Measurements from ENCODE around the gene TIAM2. TPM values are rescaled to one million over a fixed set of nuclear protein-coding genes. Genes with fewer than 3 reads are reported as not detected.

The TIAM2 gene
- total and polyA plus RNA-seq, 8 donors = 2.0 to 9.2 (median 3.4) TPM

DNA sequence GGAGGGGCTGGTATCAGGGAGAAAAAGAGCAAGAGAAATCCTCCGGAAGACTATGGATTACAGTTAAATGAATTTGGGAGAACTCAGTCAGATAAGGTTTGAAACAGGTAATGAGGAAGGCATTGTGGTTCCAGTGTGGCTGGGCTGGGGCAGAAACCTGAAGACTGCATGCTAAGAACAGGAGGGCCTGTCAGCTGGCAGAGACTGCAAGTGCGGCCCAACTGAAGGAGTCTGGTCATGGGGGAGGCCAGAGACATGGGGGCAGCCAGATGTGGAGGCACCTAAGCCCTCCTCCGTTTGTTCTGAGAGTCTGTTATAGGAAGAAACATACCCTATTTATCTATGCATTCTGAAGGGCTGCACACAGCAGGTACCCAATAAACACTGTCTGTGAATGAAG, 302.6 kb downstream of the TIAM2 start:
- intact Hi-C loops (cut with DNase I) = no loop called here
- no peaks in the 10 kb centered on the region for H3K27me3 ChIP-seq

DNA sequence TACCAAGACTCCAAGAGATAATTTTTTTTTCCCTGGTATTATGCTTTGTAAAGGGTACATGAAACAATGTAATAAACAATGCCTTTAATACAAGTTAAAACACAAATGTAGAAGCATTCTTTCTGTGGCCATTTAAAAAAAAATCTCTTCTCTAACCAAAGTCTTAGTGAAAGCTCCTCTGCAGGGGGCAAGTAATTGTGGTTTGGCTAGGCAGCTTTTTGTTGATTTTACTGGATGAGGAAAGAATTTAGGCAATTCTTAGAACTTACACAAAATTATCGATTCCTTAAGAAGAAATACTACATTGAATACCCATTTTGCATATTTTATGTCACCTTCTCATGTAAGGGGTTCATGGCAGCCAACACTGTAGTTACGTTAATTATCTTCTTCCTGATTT, 306.8 kb downstream of the TIAM2 start:
- intact Hi-C loops (cut with DNase I) = no loop called here
- no peaks in the 10 kb centered on the region for H3K27me3 ChIP-seq
- H3K9me3 ChIP-seq = no peaks in the 10 kb centered on the region
- peaks cover 0 to 12% (median 0%) of the 10 kb centered on the region in 3 donors for H3K36me3 ChIP-seq
- H3K4me3 ChIP-seq = no peak overlapping the region
- no peak overlapping the region for H3K27ac ChIP-seq
- no peak for DNase-seq
- TF ChIP-seq, protein P1, sequence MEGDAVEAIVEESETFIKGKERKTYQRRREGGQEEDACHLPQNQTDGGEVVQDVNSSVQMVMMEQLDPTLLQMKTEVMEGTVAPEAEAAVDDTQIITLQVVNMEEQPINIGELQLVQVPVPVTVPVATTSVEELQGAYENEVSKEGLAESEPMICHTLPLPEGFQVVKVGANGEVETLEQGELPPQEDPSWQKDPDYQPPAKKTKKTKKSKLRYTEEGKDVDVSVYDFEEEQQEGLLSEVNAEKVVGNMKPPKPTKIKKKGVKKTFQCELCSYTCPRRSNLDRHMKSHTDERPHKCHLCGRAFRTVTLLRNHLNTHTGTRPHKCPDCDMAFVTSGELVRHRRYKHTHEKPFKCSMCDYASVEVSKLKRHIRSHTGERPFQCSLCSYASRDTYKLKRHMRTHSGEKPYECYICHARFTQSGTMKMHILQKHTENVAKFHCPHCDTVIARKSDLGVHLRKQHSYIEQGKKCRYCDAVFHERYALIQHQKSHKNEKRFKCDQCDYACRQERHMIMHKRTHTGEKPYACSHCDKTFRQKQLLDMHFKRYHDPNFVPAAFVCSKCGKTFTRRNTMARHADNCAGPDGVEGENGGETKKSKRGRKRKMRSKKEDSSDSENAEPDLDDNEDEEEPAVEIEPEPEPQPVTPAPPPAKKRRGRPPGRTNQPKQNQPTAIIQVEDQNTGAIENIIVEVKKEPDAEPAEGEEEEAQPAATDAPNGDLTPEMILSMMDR (IDR thresholded peaks at IDR 0.05) = no peak
- FAIRE-seq = no peak
- no peaks in the 10 kb centered on the region for H3K4me1 ChIP-seq
- 93 to 96% methylated on average over 2 of the region's 2 CpGs for WGBS, 2 donors
- ATAC-seq = no peak

More for the DNA sequence above, 302.6 kb downstream of the TIAM2 start:
- ATAC-seq = no peak
- 89 to 91% methylated on average over 3 of the region's 3 CpGs for WGBS, 2 donors
- no peaks in the 10 kb centered on the region for H3K4me1 ChIP-seq
- TF ChIP-seq, protein P1 (IDR thresholded peaks at IDR 0.05) = no peak
- no peak overlapping the region for H3K27ac ChIP-seq
- DNase-seq = no peak
- H3K36me3 ChIP-seq = peaks cover 0 to 5% (median 0%) of the 10 kb centered on the region in 3 donors
- H3K4me3 ChIP-seq = no peak overlapping the region
- FAIRE-seq = no peak
- no peaks in the 10 kb centered on the region for H3K9me3 ChIP-seq

DNA sequence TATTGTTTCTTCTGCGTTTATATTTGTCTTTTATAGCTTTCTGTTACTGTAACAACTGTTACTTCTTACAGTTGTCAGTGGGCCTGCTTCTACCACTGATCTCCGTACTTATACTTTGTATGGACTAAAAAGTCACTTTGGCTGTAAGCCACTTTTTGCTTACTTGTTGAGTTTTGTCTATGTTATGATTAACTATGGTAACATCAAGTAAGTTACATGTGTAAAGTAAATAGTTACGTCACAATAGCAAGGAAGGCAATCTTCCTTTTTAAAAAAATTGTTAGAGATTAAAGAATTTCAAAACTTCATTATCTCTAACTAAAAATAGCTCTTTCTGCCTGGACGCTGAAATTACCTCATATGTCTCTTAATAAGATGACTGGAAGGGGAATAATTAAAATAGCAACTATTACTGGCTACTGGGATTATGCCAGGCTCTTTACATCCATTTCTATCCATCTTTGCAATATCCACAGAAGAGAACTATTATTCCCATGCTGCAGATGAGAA, 308.3 kb downstream of the TIAM2 start:
- intact Hi-C loops (cut with DNase I) = no loop called here
- H3K27me3 ChIP-seq = no peaks in the 10 kb centered on the region
- TF ChIP-seq, protein P1 (IDR thresholded peaks at IDR 0.05) = no peak
- H3K27ac ChIP-seq = no peak overlapping the region
- H3K4me3 ChIP-seq = no peak overlapping the region
- H3K4me1 ChIP-seq = no peaks in the 10 kb centered on the region
- H3K9me3 ChIP-seq = no peaks in the 10 kb centered on the region
- FAIRE-seq = no peak
- peaks cover 0 to 7% (median 0%) of the 10 kb centered on the region in 3 donors for H3K36me3 ChIP-seq
- 59 to 62% methylated on average over 4 of the region's 4 CpGs for WGBS, 2 donors
- no peak for DNase-seq
- ATAC-seq = no peak

DNA sequence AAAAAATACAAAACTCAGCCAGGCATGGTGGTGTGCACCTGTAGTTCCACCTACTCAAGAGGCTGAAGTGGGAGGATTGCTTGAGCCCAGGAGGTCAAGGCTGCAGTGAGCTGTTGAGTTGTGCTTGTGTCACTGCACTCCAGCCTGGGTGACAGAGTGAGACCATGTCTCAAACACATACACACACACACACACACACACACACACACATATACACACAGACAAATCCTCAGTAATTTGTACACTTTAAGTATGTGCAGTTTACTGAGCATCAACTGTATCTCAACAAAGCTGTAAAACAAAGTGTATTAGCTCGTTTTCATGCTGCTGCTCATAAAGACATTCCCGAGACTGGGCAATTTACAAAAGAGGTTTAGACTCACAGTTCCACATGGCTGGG, 311.8 kb downstream of the TIAM2 start:
- Histone ChIP-seq H3K9me3 (no peaks in the 10 kb centered on the region), H3K4me3 (no peak overlapping the region), H3K4me1 (peaks cover 0 to 5% (median 0%) of the 10 kb centered on the region in 3 donors), H3K36me3 (peaks cover 0 to 7% (median 0%) of the 10 kb centered on the region in 3 donors), H3K27me3 (no peaks in the 10 kb centered on the region), H3K27ac (no peak overlapping the region)
- TF ChIP-seq, protein P1 (IDR thresholded peaks at IDR 0.05) = no peak
- WGBS, 2 donors = 81 to 90% methylated on average over 2 of the region's 2 CpGs
- DNase-seq = no peak
- FAIRE-seq = no peak
- no peak for ATAC-seq
- intact Hi-C loops (cut with DNase I) = no loop called here

Data from pancreas (tissue), 10 donors.